Fibroblast of villous mesenchyme (primary cell): ENCODE data around the gene LONP1. TPM values are rescaled to one million over a fixed set of nuclear protein-coding genes. Genes with fewer than 3 reads are reported as not detected.
"Not testable (repeated sequence)": the region's sequence is repeated elsewhere in the genome, so short reads cannot be mapped to it uniquely, and the experiment has no call there.

Source experiments
- DNase-seq: peaks from one replicate; pipeline ENCODE4 v3.0.0-alpha.2; 2010; ENCODE audit warnings: low read depth
- H3K4me3 ChIP-seq: 2 replicates; pipeline ENCODE4 v1.5.1; 2011; ENCODE audit warnings: low read depth, mild to moderate bottlenecking, low read length
- total RNA-seq: library from RNA; depleted of rRNA; stranded (reverse); fragments of >200 nt; gene quantifications from 2 replicates; pipeline ENCODE4 v1.2.3, GENCODE V29; 2012
- TF ChIP-seq, protein P1 (sequence below): IDR thresholded peaks from 2 replicates; pipeline ENCODE4 v1.5.1; 2012; ENCODE audit warnings: low read depth, mild to moderate bottlenecking, low read length; ENCODE audit not compliant: insufficient read depth

The LONP1 gene
- total RNA-seq, 1 donor = 65.2 TPM

DNA sequence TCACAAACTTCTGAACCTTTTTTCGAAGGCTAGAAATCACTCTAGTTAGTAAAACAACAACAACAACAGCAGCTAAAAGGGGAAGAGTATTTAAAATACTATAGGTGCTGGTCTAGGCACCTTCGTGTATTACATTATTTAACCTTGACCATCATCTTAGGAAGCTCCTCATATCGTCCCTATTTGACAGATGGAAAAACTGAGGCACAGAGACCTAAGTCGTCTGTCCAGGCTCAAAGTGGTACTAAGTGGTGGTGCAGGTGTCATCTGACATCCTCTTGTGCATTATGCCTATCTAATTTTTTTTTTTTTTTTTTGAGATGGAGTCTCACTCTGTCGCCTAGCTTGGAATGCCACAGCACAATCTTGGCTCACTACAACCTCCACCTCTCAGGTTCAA, 29.6 kb upstream of the LONP1 start:
- H3K4me3 ChIP-seq = no peak overlapping the region
- TF ChIP-seq, protein P1, sequence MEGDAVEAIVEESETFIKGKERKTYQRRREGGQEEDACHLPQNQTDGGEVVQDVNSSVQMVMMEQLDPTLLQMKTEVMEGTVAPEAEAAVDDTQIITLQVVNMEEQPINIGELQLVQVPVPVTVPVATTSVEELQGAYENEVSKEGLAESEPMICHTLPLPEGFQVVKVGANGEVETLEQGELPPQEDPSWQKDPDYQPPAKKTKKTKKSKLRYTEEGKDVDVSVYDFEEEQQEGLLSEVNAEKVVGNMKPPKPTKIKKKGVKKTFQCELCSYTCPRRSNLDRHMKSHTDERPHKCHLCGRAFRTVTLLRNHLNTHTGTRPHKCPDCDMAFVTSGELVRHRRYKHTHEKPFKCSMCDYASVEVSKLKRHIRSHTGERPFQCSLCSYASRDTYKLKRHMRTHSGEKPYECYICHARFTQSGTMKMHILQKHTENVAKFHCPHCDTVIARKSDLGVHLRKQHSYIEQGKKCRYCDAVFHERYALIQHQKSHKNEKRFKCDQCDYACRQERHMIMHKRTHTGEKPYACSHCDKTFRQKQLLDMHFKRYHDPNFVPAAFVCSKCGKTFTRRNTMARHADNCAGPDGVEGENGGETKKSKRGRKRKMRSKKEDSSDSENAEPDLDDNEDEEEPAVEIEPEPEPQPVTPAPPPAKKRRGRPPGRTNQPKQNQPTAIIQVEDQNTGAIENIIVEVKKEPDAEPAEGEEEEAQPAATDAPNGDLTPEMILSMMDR = no peak
- no peak for DNase-seq

DNA sequence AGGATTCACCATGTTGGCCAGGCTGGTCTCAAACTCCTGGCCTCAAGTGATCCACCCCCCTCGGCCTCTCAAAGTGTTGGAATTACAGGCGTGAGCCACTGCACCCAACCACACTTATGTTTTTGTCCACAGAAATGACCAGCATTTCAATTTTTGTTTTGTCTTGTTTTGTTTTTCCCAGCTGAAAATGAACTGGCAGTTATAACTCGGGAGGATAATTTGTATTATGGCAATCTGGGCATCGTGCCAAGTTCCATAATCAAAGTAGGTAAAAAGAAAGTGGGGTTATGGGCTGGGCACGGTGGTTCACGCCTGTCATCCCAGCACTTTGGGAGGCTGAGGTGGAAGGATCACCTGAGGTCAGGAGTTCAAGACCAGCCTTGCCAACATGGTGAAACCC, 29.0 kb upstream of the LONP1 start:
- DNase-seq, H3K4me3 ChIP-seq: not testable (repeated sequence)

DNA sequence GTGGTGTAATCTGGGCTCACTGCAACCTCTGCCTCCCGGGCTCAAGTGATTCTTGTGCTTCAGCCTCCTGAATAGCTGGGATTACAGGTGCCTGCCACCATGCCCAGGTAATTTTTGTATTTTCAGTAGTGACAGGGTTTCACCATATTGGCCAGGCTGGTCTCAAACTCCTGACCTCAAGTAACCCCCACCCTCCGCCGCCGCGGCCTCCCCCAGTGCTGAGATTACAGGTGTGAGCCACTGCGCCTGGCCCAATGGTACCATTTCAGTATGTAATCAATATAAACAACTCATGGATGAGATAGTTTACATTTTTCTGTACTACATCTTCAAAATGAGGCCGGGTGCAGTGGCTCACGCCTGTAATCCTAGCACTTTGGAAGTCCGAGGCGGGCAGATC, 25.1 kb upstream of the LONP1 start:
- H3K4me3 ChIP-seq, DNase-seq: not testable (repeated sequence)

DNA sequence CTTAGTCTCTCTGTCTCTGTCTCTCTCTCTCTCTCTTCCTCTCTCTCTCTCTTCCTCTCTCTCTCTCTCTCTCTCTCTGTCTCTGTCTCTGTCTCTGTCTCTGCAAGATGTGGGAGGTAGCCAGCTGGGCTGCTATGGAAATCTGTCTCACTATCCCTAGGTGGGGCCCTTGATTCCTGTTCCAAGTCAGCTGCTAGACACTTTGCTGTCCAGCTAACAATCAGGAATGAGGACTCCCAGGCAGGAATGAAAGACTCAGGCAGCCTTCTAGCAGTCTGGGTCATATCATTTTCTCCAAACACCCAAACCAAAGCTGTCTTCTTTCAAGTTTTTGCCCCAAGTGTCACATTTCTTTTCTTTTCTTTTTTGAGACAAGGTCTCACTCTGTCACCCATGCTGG, 23.7 kb upstream of the LONP1 start:
- peak; percentile 8 for DNase-seq

DNA sequence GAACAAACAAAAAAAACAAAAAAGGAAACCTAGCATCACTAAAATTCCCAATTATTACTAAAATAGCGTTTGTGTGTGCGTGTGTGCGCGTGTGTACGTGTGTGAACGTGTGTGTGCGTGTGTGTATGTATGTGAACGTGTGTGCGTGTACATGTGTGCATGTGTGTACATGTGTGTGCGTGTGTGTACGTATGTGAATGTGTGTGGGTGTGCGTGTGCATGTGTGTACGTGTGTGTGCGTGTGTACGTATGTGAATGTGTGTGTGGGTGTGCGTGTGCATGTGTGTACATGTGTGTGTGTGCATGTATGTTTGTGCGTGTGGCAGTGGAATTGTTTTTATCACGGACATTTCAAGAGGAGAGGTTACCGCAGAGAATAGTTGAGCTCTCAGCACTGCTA, 22.1 kb upstream of the LONP1 start:
- no peak overlapping the region for H3K4me3 ChIP-seq
- DNase-seq = no peak
- TF ChIP-seq, protein P1 = no peak

More for the DNA sequence above, 23.7 kb upstream of the LONP1 start:
- H3K4me3 ChIP-seq = no peak overlapping the region
- TF ChIP-seq, protein P1 = no peak

DNA sequence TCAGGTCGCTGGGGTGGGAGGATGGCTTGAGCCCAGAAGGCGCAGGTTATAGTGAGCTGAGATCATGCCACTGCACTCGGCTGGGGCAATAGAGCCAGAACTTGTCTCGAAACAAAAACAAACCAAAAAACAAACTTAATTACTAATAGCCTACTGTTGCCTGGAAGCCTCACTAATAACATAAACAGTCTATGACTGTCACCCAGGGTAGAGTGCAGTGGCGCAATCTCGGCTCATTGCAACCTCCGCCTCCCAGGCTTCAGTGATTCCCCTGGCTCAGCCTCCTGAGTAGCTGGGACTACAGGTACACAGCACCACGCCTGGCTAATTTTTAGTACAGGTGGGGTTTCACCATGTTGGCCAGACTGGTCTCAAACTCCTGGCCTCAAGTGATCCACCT, 18.5 kb upstream of the LONP1 start:
- no peak overlapping the region for H3K4me3 ChIP-seq
- TF ChIP-seq, protein P1 = no peak
- peak; percentile 50 for DNase-seq

DNA sequence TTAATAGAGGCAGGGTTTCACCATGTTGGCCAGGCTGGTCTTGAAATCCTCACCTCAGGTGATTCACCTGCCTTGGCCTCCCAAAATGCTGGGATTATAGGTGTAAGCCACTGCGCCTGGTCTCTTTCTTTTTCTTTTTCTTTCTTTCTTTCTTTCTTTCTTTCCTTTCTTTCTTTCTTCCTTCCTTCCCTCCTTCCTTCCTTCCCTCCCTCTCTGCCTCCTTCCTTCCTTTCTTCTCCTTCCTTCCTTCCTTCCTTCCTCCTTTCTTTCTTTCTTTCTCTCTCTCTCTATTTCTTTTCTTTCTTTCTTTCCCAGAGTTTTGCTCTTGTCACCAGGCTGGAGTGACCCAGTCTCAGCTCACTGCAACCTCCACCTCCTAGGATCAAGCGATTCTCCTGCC, 13.2 kb upstream of the LONP1 start:
- H3K4me3 ChIP-seq, DNase-seq: not testable (repeated sequence)

DNA sequence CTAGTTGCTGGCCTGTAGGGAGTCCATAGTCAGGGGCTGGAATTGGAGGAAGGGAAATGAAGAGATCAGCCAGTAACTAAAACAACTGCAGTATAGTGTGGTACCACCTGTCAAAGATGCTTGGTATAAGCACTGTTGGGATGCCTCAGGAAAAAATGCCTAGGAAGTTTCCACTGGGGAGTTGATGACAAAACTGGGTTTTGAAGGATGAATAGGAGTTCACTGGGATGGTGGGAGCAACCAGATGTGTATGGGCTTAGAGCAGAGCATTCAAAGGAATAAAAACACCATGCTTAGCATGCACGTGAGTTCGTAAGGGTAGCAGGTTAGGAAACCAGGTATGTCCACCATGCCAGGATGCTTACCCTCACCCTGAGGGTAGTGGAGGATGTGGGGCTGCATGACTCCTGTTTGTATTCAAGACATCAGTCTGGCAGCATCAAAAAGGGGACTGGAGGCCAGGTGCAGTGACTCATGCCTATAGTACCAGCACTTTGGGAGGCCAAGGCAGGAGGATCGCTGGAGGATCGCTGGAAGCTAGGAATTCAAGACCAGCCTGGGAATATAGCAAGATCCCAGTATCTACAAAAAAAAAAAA, 7.6 kb upstream of the LONP1 start:
- TF ChIP-seq, protein P1 = no peak
- DNase-seq = no peak
- no peak overlapping the region for H3K4me3 ChIP-seq
